Left kidney (tissue), 2 donors: ENCODE data around the gene ACTN1. TPM values are rescaled to one million over a fixed set of nuclear protein-coding genes. Genes with fewer than 3 reads are reported as not detected.

ENCODE experiments used
- DNase-seq: peaks from one replicate; pipeline ENCODE4 v3.0.0-alpha.2; 2013
- polyA plus RNA-seq: library from polyadenylated mRNA; unstranded; fragments of 120-200 nt; gene quantifications from one replicate; pipeline ENCODE4 v1.2.1, GENCODE V29; 2013; ENCODE audit not compliant: insufficient read length

Gene ACTN1
- polyA plus RNA-seq, 1 donor = 73.0 TPM

- DNase-seq = no peak
Observed at GRCh38 chr14:68937471-68938270, 41.4 kb downstream of the ACTN1 start.

GRCh38 chr14:68936980-68937379, 42.1 kb downstream of the ACTN1 start:
- DNase-seq = no peak

GRCh38 chr14:68936476-68936875, 42.6 kb downstream of the ACTN1 start:
- no peak for DNase-seq

GRCh38 chr14:68935761-68936214, 43.3 kb downstream of the ACTN1 start:
- DNase-seq = no peak

- DNase-seq = no peak
Observed at GRCh38 chr14:68934066-68934465, 45.0 kb downstream of the ACTN1 start.

GRCh38 chr14:68932686-68933085, 46.4 kb downstream of the ACTN1 start:
- DNase-seq = no peak

GRCh38 chr14:68932231-68932630, 46.9 kb downstream of the ACTN1 start:
- no peak for DNase-seq

- no peak for DNase-seq
Observed at GRCh38 chr14:68931474-68932051, 47.5 kb downstream of the ACTN1 start.

GRCh38 chr14:68931063-68931462, 48.0 kb downstream of the ACTN1 start:
- no peak for DNase-seq

- no peak for DNase-seq
Observed at GRCh38 chr14:68929623-68930307, 49.3 kb downstream of the ACTN1 start.

GRCh38 chr14:68928770-68929550, 50.1 kb downstream of the ACTN1 start:
- DNase-seq = no peak

- DNase-seq = peak; percentile 51
Observed at GRCh38 chr14:68927956-68928675, 51.0 kb downstream of the ACTN1 start.

- no peak for DNase-seq
Observed at GRCh38 chr14:68927089-68927488, 52.0 kb downstream of the ACTN1 start.

- DNase-seq = no peak
Observed at GRCh38 chr14:68926236-68926635, 52.9 kb downstream of the ACTN1 start.

GRCh38 chr14:68925373-68925772, 53.7 kb downstream of the ACTN1 start:
- no peak for DNase-seq

- DNase-seq = no peak
Observed at GRCh38 chr14:68924186-68925158, 54.6 kb downstream of the ACTN1 start.

GRCh38 chr14:68922886-68923285, 56.2 kb downstream of the ACTN1 start:
- DNase-seq = no peak

GRCh38 chr14:68922201-68922621, 56.9 kb downstream of the ACTN1 start:
- no peak for DNase-seq

GRCh38 chr14:68921666-68922065, 57.4 kb downstream of the ACTN1 start:
- DNase-seq = no peak

- no peak for DNase-seq
Observed at GRCh38 chr14:68921049-68921448, 58.1 kb downstream of the ACTN1 start.
